Measurements from ENCODE around the gene SDR42E1.

DNA sequence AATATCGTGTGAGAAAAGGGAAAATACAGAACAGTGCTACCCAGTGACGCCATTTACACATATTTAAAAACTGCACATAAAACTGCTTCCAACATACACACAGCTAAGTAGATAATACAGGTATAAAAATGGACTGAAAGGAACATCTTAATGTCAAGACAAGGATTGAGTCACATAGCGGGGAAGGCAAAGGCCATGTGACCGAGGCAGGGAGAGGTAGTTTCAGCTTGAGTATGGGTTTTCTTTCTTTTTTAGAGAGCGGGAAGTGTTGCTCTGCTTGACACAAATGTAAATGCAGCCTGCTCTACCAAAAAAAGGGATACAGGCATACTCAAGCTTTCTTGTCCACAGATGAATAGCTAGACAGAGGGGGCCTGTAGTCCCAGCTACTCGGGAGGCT lies 46.5 kb downstream of the SDR42E1 start:
- no peak for TF ChIP-seq POLR2A (IDR thresholded peaks at IDR 0.05)
- no peak for TF ChIP-seq EP300 (IDR thresholded peaks at IDR 0.05)
- TF ChIP-seq, protein P1, sequence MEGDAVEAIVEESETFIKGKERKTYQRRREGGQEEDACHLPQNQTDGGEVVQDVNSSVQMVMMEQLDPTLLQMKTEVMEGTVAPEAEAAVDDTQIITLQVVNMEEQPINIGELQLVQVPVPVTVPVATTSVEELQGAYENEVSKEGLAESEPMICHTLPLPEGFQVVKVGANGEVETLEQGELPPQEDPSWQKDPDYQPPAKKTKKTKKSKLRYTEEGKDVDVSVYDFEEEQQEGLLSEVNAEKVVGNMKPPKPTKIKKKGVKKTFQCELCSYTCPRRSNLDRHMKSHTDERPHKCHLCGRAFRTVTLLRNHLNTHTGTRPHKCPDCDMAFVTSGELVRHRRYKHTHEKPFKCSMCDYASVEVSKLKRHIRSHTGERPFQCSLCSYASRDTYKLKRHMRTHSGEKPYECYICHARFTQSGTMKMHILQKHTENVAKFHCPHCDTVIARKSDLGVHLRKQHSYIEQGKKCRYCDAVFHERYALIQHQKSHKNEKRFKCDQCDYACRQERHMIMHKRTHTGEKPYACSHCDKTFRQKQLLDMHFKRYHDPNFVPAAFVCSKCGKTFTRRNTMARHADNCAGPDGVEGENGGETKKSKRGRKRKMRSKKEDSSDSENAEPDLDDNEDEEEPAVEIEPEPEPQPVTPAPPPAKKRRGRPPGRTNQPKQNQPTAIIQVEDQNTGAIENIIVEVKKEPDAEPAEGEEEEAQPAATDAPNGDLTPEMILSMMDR (IDR thresholded peaks at IDR 0.05): no peak

All from tibial nerve (tissue), 4 donors.